ENCODE results near the gene ZNF805.

Gene ZNF805

DNA sequence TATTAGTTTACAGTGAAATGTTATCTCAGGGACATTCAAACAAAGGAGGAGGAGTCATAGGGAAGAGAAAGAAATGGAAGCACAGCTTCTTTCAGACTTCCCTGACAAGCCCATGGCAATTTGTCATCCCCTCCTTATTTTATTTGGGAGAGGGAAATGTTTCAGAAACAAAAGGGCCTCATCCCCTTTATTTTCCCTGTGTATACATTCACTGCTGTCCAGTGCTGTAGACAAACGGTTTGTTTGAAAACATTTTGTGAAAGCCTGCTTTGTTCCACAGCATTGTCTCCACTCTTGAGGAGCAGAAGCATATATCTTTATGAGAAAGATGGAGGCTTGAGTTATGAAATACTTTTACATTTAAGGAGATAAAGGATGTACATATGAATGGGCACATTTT is 52.1 kb downstream of the ZNF805 start:
- no peak for DNase-seq (ENCODE audit: low read depth)
- no peak overlapping the region for H3K4me3 ChIP-seq (ENCODE audit: low read depth, low read length)
- TF ChIP-seq, protein P1, sequence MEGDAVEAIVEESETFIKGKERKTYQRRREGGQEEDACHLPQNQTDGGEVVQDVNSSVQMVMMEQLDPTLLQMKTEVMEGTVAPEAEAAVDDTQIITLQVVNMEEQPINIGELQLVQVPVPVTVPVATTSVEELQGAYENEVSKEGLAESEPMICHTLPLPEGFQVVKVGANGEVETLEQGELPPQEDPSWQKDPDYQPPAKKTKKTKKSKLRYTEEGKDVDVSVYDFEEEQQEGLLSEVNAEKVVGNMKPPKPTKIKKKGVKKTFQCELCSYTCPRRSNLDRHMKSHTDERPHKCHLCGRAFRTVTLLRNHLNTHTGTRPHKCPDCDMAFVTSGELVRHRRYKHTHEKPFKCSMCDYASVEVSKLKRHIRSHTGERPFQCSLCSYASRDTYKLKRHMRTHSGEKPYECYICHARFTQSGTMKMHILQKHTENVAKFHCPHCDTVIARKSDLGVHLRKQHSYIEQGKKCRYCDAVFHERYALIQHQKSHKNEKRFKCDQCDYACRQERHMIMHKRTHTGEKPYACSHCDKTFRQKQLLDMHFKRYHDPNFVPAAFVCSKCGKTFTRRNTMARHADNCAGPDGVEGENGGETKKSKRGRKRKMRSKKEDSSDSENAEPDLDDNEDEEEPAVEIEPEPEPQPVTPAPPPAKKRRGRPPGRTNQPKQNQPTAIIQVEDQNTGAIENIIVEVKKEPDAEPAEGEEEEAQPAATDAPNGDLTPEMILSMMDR (IDR thresholded peaks at IDR 0.05; ENCODE audit: insufficient read depth, low read depth, low read length, missing control alignments): no peak

DNA sequence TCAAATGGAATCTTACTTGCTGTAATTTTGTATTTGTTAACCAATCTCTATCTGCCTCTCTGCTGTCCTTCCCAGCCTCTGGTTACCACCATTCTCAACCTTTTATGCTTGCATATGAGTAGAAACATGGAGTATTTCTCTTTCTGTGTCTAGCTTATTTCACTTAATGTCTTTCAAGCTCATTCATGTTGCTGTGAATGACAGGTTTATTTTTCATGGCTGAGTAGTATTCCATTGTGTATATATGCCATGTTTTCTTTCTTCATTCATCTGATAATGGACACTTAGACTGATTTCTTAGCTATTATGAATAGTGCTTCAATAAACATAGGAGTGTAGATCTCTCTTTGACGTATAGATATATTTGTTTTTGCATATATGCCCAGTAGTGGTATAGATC is 53.3 kb downstream of the ZNF805 start:
- no peak overlapping the region for H3K4me3 ChIP-seq (ENCODE audit: low read depth, low read length)
- DNase-seq (ENCODE audit: low read depth): no peak
- TF ChIP-seq, protein P1 (IDR thresholded peaks at IDR 0.05; ENCODE audit: insufficient read depth, low read depth, low read length, missing control alignments): no peak

DNA sequence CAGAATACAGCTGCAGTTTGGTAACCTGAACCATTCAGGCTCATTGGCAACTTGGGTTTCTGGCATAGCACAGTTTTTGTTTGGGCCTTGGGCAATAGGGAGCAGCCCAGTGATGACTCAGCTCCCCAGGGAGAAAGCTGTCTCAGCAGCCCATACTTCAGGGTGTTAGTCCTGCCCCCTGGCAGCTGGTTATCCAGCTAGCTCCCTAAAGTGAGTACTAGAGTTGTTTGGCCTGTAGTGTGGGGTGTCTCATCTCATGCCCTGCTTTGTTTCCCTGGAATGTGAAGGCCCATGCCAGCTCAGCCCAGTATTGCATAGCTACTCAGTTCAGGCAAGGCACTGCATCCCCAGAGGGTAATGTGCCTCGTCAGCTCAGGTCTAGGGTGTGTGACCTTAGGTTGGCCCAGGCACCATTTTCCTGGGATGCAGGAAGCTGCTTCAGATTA is 61.6 kb downstream of the ZNF805 start:
- TF ChIP-seq, protein P1 (IDR thresholded peaks at IDR 0.05; ENCODE audit: insufficient read depth, low read depth, low read length, missing control alignments): no peak
- no peak overlapping the region for H3K4me3 ChIP-seq (ENCODE audit: low read depth, low read length)
- DNase-seq (ENCODE audit: low read depth): no peak

DNA sequence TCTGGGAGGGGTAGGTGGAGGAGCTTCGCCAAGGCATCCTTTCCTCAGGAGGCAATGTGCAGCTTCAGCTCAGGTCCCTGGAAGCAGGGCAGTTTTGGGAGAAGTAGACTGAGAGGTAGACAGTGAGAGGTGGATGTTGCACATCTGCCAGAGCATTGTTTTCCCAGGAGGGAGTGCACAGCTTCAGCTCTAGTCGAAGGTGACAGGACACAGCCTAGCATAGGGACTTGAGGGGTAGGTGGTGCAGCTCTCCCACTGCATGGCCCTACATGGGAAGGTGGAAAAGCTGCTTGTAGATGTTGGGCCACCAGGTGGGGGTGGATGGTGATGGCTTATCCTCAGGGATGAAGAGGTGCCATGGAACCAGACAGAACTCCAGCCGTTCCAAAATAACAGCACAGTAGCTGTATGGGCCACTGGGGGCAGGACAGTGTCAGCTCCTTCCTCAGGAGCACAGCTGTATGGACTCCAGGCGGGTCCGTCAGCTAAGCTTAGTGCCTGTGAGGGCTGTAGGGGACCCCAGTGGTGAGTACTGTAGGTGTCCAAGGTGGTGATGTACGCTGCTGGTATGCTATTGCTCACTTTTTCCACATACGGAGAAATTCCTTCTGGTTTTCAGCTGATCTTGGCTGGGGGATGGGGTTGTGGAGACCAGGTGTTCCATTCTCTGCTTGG is 62.4 kb downstream of the ZNF805 start:
- no peak for DNase-seq (ENCODE audit: low read depth)
- TF ChIP-seq, protein P1 (IDR thresholded peaks at IDR 0.05; ENCODE audit: insufficient read depth, low read depth, low read length, missing control alignments): no peak
- H3K4me3 ChIP-seq (ENCODE audit: low read depth, low read length): no peak overlapping the region

All from GM12865 (cell line).